Stimulated activated memory B cell treated with anti-CD40 and anti-IgM and Interleukin-4, amounts not matched to agents 10 μg/mL and 1 μg/mL and 100 μg/mL, for 72 hours (primary cell): ENCODE data around the gene PTDSS2.
"Not testable (repeated sequence)": the region's sequence is repeated elsewhere in the genome, so short reads cannot be mapped to it uniquely, and the experiment has no call there.

ENCODE experiments used
- ATAC-seq: fragments of 150-1000 bp; cut with Tn5 transposase; 2 replicates; pipeline ENCODE4 v1.10.0; 2021
- H3K27ac Mint-ChIP-seq: one replicate; pipeline ENCODE4 v1.8.0; 2022; ENCODE audit warnings: mild to moderate bottlenecking, mixed read lengths
- H3K27me3 Mint-ChIP-seq: one replicate; pipeline ENCODE4 v1.8.0; 2022; ENCODE audit warnings: mixed read lengths
- H3K36me3 Mint-ChIP-seq: one replicate; pipeline ENCODE4 v1.8.0; 2022; ENCODE audit warnings: mixed read lengths
- H3K4me1 Mint-ChIP-seq: one replicate; pipeline ENCODE4 v1.8.0; 2022; ENCODE audit warnings: mixed read lengths
- H3K4me3 Mint-ChIP-seq: one replicate; pipeline ENCODE4 v1.8.0; 2022; ENCODE audit warnings: mild to moderate bottlenecking, moderate library complexity, mixed read lengths
- H3K9me3 Mint-ChIP-seq: one replicate; pipeline ENCODE4 v1.8.0; 2022; ENCODE audit warnings: mixed read lengths

Gene PTDSS2

GRCh38 chr11:449889-450808, at the start of gene PTDSS2:
Gene PTDSS2 (plus strand): TSS chr11:450279. CDS start chr11:450456, 177 bp downstream.
- peak; percentile 92 for ATAC-seq
- Mint-ChIP-seq H3K36me3 (peaks cover 19% of the 10 kb centered on the region), H3K27me3 (no peaks in the 10 kb centered on the region), H3K9me3 (no peaks in the 10 kb centered on the region), H3K4me3 (peak within 1 kb of the TSS; percentile 94), H3K27ac (peak within 1 kb of the TSS; percentile 88), H3K4me1 (peaks cover 42% of the 10 kb centered on the region)

GRCh38 chr11:401196-401595, 48.9 kb upstream of the PTDSS2 start:
- not testable (repeated sequence) for H3K9me3 Mint-ChIP-seq, H3K4me3 Mint-ChIP-seq, H3K36me3 Mint-ChIP-seq, ATAC-seq, H3K27ac Mint-ChIP-seq
- peaks cover 12% of the 10 kb centered on the region for H3K27me3 Mint-ChIP-seq
- peaks cover 20% of the 10 kb centered on the region for H3K4me1 Mint-ChIP-seq

- no peak overlapping the region for H3K27ac Mint-ChIP-seq
- no peak overlapping the region for H3K4me3 Mint-ChIP-seq
- no peaks in the 10 kb centered on the region for H3K36me3 Mint-ChIP-seq
- peaks cover 2% of the 10 kb centered on the region for H3K9me3 Mint-ChIP-seq
- H3K4me1 Mint-ChIP-seq: peaks cover 22% of the 10 kb centered on the region
- ATAC-seq: no peak
- H3K27me3 Mint-ChIP-seq: peaks cover 12% of the 10 kb centered on the region
Measured at GRCh38 chr11:403021-403760, 46.9 kb upstream of the PTDSS2 start.

- peaks cover 18% of the 10 kb centered on the region for H3K4me1 Mint-ChIP-seq
Measured at GRCh38 chr11:403761-404431, 46.2 kb upstream of the PTDSS2 start.

GRCh38 chr11:404551-405264, 45.4 kb upstream of the PTDSS2 start:
- Mint-ChIP-seq H3K36me3 (no peaks in the 10 kb centered on the region), H3K9me3 (no peaks in the 10 kb centered on the region), H3K27me3 (peaks cover 4% of the 10 kb centered on the region), H3K27ac (peak overlapping the region; percentile 29), H3K4me3 (no peak overlapping the region), H3K4me1 (peaks cover 13% of the 10 kb centered on the region)
- ATAC-seq: no peak

More at GRCh38 chr11:403761-404431, 46.2 kb upstream of the PTDSS2 start:
- Mint-ChIP-seq H3K36me3 (no peaks in the 10 kb centered on the region), H3K9me3 (no peaks in the 10 kb centered on the region), H3K4me3 (no peak overlapping the region), H3K27ac (no peak overlapping the region), H3K27me3 (peaks cover 12% of the 10 kb centered on the region)
- ATAC-seq: no peak

- no peak for ATAC-seq
- Mint-ChIP-seq H3K27me3 (no peaks in the 10 kb centered on the region), H3K9me3 (no peaks in the 10 kb centered on the region), H3K36me3 (no peaks in the 10 kb centered on the region), H3K4me3 (peak overlapping the region; percentile 69), H3K4me1 (peaks cover 11% of the 10 kb centered on the region), H3K27ac (peak overlapping the region; percentile 29)
Measured at GRCh38 chr11:405323-405953, 44.6 kb upstream of the PTDSS2 start.

- H3K36me3 Mint-ChIP-seq: no peaks in the 10 kb centered on the region
- H3K27ac Mint-ChIP-seq: no peak overlapping the region
- peak overlapping the region; percentile 75 for H3K4me3 Mint-ChIP-seq
- H3K27me3 Mint-ChIP-seq: no peaks in the 10 kb centered on the region
- H3K4me1 Mint-ChIP-seq: peaks cover 11% of the 10 kb centered on the region
- ATAC-seq: no peak
- no peaks in the 10 kb centered on the region for H3K9me3 Mint-ChIP-seq
Measured at GRCh38 chr11:405954-406795, 43.9 kb upstream of the PTDSS2 start.

GRCh38 chr11:406796-407650, 43.1 kb upstream of the PTDSS2 start:
- Mint-ChIP-seq H3K27me3 (no peaks in the 10 kb centered on the region), H3K27ac (no peak overlapping the region), H3K4me3 (peak overlapping the region; percentile 75), H3K4me1 (peaks cover 11% of the 10 kb centered on the region), H3K9me3 (no peaks in the 10 kb centered on the region), H3K36me3 (no peaks in the 10 kb centered on the region)
- ATAC-seq: peak; percentile 82

- Mint-ChIP-seq H3K36me3 (no peaks in the 10 kb centered on the region), H3K27ac (no peak overlapping the region), H3K4me3 (peak overlapping the region; percentile 31), H3K27me3 (no peaks in the 10 kb centered on the region), H3K4me1 (peaks cover 11% of the 10 kb centered on the region), H3K9me3 (no peaks in the 10 kb centered on the region)
- peak; percentile 58 for ATAC-seq
Measured at GRCh38 chr11:407651-408123, 42.4 kb upstream of the PTDSS2 start.

- Mint-ChIP-seq H3K27ac (no peak overlapping the region), H3K4me3 (no peak overlapping the region), H3K4me1 (peaks cover 17% of the 10 kb centered on the region), H3K9me3 (no peaks in the 10 kb centered on the region), H3K36me3 (no peaks in the 10 kb centered on the region), H3K27me3 (no peaks in the 10 kb centered on the region)
- no peak for ATAC-seq
Measured at GRCh38 chr11:408154-409007, 41.7 kb upstream of the PTDSS2 start.

- H3K9me3 Mint-ChIP-seq: no peaks in the 10 kb centered on the region
- no peaks in the 10 kb centered on the region for H3K36me3 Mint-ChIP-seq
- H3K27ac Mint-ChIP-seq: no peak overlapping the region
- ATAC-seq: no peak
- no peaks in the 10 kb centered on the region for H3K27me3 Mint-ChIP-seq
- H3K4me3 Mint-ChIP-seq: no peak overlapping the region
- peaks cover 23% of the 10 kb centered on the region for H3K4me1 Mint-ChIP-seq
Measured at GRCh38 chr11:409008-409599, 41.0 kb upstream of the PTDSS2 start.
